ENCODE data around the gene RALGDS. TPM values are rescaled to one million over a fixed set of nuclear protein-coding genes. Genes with fewer than 3 reads are reported as not detected.

Gene RALGDS
- total and polyA plus RNA-seq, 9 of the 15 experiments (the other 6 are each of a cell fraction or from before 2014, with no cell fraction given): 0.75 to 43.3 (median 27.1) TPM

DNA sequence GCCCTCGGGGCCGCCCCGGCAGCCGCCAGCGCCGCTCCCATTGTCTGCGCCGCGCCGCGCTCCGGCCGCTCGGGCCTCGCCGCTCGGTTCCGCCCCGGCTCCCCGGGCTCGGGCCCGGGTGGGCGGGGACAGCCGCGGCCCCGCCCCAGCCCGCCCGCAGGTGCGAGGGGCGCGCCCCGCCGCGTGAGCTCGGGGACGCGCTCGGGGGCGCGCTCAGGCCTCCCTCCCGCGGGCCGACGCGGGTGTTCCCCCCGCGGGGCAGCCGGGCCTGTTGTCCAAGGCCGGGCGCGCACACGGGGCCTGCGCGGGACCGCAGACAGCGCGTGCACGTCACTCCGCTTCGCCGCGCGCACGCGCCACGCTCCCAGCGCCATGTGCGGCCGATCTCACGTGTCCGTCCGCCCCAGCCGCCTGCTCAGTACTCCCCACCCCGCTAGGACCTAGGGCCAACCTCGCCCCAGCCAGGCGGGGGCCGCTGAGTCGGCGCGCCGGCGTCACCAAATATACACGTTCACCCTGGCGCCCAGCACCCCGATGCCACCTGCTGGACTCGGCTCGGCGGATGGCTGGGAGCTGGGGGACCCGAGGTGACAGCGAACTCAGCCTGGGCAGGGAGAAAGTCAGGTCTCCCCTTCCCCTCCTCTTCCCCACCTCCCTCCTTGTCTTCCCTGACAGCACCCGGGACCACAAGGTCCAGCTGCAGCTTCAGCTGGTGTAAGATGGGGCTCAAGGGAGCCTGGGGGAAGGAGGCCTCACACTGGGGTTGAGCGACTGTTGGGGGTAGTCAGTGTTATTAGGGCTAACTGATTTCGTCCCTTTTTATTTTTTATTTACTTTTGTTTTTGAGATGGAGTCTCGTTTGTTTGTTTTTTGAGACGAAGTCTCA, 28.3 kb upstream of the RALGDS start (continued):
- TF ChIP-seq ZNF407 (IDR thresholded peaks at IDR 0.05; ENCODE audit: low read depth) (no peak), CBFA2T2 (conservative IDR thresholded peaks at IDR 0.05) (peak; percentile 24; the same call in 1 of the 2 replicates), FOXP1 (CRISPR knock-in tag; IDR thresholded peaks at IDR 0.05) (peak; percentile 69)
- TF ChIP-seq, protein P1, sequence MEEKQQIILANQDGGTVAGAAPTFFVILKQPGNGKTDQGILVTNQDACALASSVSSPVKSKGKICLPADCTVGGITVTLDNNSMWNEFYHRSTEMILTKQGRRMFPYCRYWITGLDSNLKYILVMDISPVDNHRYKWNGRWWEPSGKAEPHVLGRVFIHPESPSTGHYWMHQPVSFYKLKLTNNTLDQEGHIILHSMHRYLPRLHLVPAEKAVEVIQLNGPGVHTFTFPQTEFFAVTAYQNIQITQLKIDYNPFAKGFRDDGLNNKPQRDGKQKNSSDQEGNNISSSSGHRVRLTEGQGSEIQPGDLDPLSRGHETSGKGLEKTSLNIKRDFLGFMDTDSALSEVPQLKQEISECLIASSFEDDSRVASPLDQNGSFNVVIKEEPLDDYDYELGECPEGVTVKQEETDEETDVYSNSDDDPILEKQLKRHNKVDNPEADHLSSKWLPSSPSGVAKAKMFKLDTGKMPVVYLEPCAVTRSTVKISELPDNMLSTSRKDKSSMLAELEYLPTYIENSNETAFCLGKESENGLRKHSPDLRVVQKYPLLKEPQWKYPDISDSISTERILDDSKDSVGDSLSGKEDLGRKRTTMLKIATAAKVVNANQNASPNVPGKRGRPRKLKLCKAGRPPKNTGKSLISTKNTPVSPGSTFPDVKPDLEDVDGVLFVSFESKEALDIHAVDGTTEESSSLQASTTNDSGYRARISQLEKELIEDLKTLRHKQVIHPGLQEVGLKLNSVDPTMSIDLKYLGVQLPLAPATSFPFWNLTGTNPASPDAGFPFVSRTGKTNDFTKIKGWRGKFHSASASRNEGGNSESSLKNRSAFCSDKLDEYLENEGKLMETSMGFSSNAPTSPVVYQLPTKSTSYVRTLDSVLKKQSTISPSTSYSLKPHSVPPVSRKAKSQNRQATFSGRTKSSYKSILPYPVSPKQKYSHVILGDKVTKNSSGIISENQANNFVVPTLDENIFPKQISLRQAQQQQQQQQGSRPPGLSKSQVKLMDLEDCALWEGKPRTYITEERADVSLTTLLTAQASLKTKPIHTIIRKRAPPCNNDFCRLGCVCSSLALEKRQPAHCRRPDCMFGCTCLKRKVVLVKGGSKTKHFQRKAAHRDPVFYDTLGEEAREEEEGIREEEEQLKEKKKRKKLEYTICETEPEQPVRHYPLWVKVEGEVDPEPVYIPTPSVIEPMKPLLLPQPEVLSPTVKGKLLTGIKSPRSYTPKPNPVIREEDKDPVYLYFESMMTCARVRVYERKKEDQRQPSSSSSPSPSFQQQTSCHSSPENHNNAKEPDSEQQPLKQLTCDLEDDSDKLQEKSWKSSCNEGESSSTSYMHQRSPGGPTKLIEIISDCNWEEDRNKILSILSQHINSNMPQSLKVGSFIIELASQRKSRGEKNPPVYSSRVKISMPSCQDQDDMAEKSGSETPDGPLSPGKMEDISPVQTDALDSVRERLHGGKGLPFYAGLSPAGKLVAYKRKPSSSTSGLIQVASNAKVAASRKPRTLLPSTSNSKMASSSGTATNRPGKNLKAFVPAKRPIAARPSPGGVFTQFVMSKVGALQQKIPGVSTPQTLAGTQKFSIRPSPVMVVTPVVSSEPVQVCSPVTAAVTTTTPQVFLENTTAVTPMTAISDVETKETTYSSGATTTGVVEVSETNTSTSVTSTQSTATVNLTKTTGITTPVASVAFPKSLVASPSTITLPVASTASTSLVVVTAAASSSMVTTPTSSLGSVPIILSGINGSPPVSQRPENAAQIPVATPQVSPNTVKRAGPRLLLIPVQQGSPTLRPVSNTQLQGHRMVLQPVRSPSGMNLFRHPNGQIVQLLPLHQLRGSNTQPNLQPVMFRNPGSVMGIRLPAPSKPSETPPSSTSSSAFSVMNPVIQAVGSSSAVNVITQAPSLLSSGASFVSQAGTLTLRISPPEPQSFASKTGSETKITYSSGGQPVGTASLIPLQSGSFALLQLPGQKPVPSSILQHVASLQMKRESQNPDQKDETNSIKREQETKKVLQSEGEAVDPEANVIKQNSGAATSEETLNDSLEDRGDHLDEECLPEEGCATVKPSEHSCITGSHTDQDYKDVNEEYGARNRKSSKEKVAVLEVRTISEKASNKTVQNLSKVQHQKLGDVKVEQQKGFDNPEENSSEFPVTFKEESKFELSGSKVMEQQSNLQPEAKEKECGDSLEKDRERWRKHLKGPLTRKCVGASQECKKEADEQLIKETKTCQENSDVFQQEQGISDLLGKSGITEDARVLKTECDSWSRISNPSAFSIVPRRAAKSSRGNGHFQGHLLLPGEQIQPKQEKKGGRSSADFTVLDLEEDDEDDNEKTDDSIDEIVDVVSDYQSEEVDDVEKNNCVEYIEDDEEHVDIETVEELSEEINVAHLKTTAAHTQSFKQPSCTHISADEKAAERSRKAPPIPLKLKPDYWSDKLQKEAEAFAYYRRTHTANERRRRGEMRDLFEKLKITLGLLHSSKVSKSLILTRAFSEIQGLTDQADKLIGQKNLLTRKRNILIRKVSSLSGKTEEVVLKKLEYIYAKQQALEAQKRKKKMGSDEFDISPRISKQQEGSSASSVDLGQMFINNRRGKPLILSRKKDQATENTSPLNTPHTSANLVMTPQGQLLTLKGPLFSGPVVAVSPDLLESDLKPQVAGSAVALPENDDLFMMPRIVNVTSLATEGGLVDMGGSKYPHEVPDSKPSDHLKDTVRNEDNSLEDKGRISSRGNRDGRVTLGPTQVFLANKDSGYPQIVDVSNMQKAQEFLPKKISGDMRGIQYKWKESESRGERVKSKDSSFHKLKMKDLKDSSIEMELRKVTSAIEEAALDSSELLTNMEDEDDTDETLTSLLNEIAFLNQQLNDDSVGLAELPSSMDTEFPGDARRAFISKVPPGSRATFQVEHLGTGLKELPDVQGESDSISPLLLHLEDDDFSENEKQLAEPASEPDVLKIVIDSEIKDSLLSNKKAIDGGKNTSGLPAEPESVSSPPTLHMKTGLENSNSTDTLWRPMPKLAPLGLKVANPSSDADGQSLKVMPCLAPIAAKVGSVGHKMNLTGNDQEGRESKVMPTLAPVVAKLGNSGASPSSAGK (IDR thresholded peaks at IDR 0.05): peak; percentile 92
